AG09309 (cell line): ENCODE data around the gene B3GAT1.

Experiments
- DNase-seq: peaks from one replicate; pipeline ENCODE4 v3.0.0-alpha.2; 2010; ENCODE audit warnings: low read depth
- H3K4me3 ChIP-seq: 2 replicates; pipeline ENCODE4 v1.5.1; 2011; ENCODE audit warnings: mild to moderate bottlenecking, low read depth, low read length, moderate library complexity; ENCODE audit not compliant: control insufficient read depth
- CTCF ChIP-seq: IDR thresholded peaks from 2 replicates; pipeline ENCODE4 v1.5.1; 2011; ENCODE audit warnings: mild to moderate bottlenecking, low read depth, low read length, inconsistent platforms; ENCODE audit not compliant: insufficient read depth, control insufficient read depth; ENCODE audit errors: missing control alignments

Gene B3GAT1

GRCh38 chr11:134398644-134399292 lies 13.3 kb downstream of the B3GAT1 start:
- TF ChIP-seq CTCF, result no peak
- no peak overlapping the region for H3K4me3 ChIP-seq
- no peak for DNase-seq

GRCh38 chr11:134398079-134398444 lies 14.0 kb downstream of the B3GAT1 start:
- DNase-seq, result no peak
- no peak overlapping the region for H3K4me3 ChIP-seq
- no peak for TF ChIP-seq CTCF

- DNase-seq, result no peak
- TF ChIP-seq CTCF, result no peak
- H3K4me3 ChIP-seq, result no peak overlapping the region
These were observed 14.6 kb downstream of the B3GAT1 start for GRCh38 chr11:134397304-134398078.

GRCh38 chr11:134395002-134395401 lies 17.0 kb downstream of the B3GAT1 start:
- DNase-seq, result no peak
- no peak for TF ChIP-seq CTCF

GRCh38 chr11:134394311-134394710 lies 17.7 kb downstream of the B3GAT1 start:
- H3K4me3 ChIP-seq, result no peak overlapping the region
- no peak for TF ChIP-seq CTCF
- DNase-seq, result no peak

More at GRCh38 chr11:134395002-134395401, 17.0 kb downstream of the B3GAT1 start:
- no peak overlapping the region for H3K4me3 ChIP-seq

- no peak for DNase-seq
- TF ChIP-seq CTCF, result no peak
- no peak overlapping the region for H3K4me3 ChIP-seq
These were observed 18.4 kb downstream of the B3GAT1 start for GRCh38 chr11:134393638-134394037.
